Adrenal gland (tissue), 5 donors: ENCODE data around the gene CACNA1F.

ENCODE experiments used
- POLR2A ChIP-seq, 2 donors: fragments of 450-650 bp; IDR thresholded peaks; one replicate each; pipeline ENCODE4 v1.6.1; 2017; ENCODE audit warnings: antibody characterized with exemption in 2 of 2, mild to moderate bottlenecking in 2 of 2, moderate library complexity in 1 of 2
- TF ChIP-seq, protein P1 (sequence below), 6 experiments: fragments of 450-650 bp in 4 of 6; fragments of 200-600 bp in 2 of 6; sonication (generic) in 1 of 6; IDR thresholded peaks; 1 replicate in 5 of 6; 2 replicates in 1 of 6; pipeline versions ENCODE4 v1.5.1 to v1.8.0; 2016 to 2021; ENCODE audit warnings: antibody characterized with exemption in 6 of 6, mild to moderate bottlenecking in 2 of 6, moderate library complexity in 1 of 6
- donor health status: DM: no; HTN: no; CAD: no.

GRCh38 chrX:49247346-49247745, 14.2 kb upstream of the CACNA1F start:
- TF ChIP-seq, protein P1, sequence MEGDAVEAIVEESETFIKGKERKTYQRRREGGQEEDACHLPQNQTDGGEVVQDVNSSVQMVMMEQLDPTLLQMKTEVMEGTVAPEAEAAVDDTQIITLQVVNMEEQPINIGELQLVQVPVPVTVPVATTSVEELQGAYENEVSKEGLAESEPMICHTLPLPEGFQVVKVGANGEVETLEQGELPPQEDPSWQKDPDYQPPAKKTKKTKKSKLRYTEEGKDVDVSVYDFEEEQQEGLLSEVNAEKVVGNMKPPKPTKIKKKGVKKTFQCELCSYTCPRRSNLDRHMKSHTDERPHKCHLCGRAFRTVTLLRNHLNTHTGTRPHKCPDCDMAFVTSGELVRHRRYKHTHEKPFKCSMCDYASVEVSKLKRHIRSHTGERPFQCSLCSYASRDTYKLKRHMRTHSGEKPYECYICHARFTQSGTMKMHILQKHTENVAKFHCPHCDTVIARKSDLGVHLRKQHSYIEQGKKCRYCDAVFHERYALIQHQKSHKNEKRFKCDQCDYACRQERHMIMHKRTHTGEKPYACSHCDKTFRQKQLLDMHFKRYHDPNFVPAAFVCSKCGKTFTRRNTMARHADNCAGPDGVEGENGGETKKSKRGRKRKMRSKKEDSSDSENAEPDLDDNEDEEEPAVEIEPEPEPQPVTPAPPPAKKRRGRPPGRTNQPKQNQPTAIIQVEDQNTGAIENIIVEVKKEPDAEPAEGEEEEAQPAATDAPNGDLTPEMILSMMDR (IDR thresholded peaks at IDR 0.05), result no peak
- no peak for TF ChIP-seq POLR2A (IDR thresholded peaks at IDR 0.05)
